WTC11 (cell line): ENCODE data around the gene PEX11B.

Source experiments
- CREB1 ChIP-seq: sonication (generic); formaldehyde crosslinking; IDR thresholded peaks from 2 replicates; pipeline ENCODE4 v1.8.0; 2023; ENCODE audit warnings: mild to moderate bottlenecking, missing genetic modification reagents
- NFE2L1 ChIP-seq: sonication (generic); formaldehyde crosslinking; IDR thresholded peaks from 2 replicates; pipeline ENCODE4 v1.8.1; 2023; ENCODE audit warnings: missing genetic modification reagents
- SMAD4 ChIP-seq: sonication (generic); formaldehyde crosslinking; IDR thresholded peaks from 2 replicates; pipeline ENCODE4 v1.8.0; 2022; ENCODE audit warnings: mild to moderate bottlenecking, missing genetic modification reagents
- SP1 ChIP-seq: sonication (generic); formaldehyde crosslinking; conservative IDR thresholded peaks from 2 replicates; pipeline ENCODE4 v1.8.1; 2022; ENCODE audit warnings: missing genetic modification reagents
- TCF7 ChIP-seq: sonication (generic); formaldehyde crosslinking; IDR thresholded peaks from 2 replicates; pipeline ENCODE4 v1.8.0; 2022; ENCODE audit warnings: mild to moderate bottlenecking, low read depth, missing genetic modification reagents, moderate library complexity
- TEAD4 ChIP-seq: sonication (generic); formaldehyde crosslinking; IDR thresholded peaks from 2 replicates; pipeline ENCODE4 v1.8.0; 2022; ENCODE audit warnings: mild to moderate bottlenecking, missing genetic modification reagents
- TP53 ChIP-seq: sonication (generic); formaldehyde crosslinking; IDR thresholded peaks from 2 replicates; pipeline ENCODE4 v1.8.1; 2023; ENCODE audit warnings: mild to moderate bottlenecking, missing genetic modification reagents
- ZBTB21 ChIP-seq: sonication (generic); formaldehyde crosslinking; IDR thresholded peaks from 2 replicates; pipeline ENCODE4 v1.8.1; 2023; ENCODE audit warnings: mild to moderate bottlenecking, missing genetic modification reagents, borderline replicate concordance
- ZNF416 ChIP-seq: fragments of 250-450 bp; sonication (Bioruptor Pico); IDR thresholded peaks from 2 replicates; pipeline ENCODE4 v1.9.0; 2021; ENCODE audit warnings: mild to moderate bottlenecking, inconsistent platforms
- TF ChIP-seq, protein P1 (sequence below): sonication (generic); formaldehyde crosslinking; IDR thresholded peaks from 2 replicates; pipeline ENCODE4 v1.8.1; 2023; ENCODE audit warnings: mild to moderate bottlenecking, missing genetic modification reagents, moderate library complexity
- TF ChIP-seq, protein P2 (sequence below): sonication (generic); formaldehyde crosslinking; IDR thresholded peaks from 2 replicates; pipeline ENCODE4 v1.8.1; 2022; ENCODE audit warnings: low read depth, mild to moderate bottlenecking, moderate library complexity, missing genetic modification reagents, borderline replicate concordance
- TF ChIP-seq, protein P3 (sequence below): fragments of 200-600 bp; IDR thresholded peaks from 2 replicates; pipeline ENCODE4 v1.8.0; 2022; ENCODE audit warnings: antibody characterized with exemption
- TF ChIP-seq, protein P4 (sequence below): sonication (generic); formaldehyde crosslinking; IDR thresholded peaks from 2 replicates; pipeline ENCODE4 v1.8.0; 2022; ENCODE audit warnings: mild to moderate bottlenecking, missing genetic modification reagents
- TF ChIP-seq, protein P5 (sequence below): sonication (generic); formaldehyde crosslinking; IDR thresholded peaks from 2 replicates; pipeline ENCODE4 v1.8.0; 2022; ENCODE audit warnings: mild to moderate bottlenecking, missing genetic modification reagents

DNA sequence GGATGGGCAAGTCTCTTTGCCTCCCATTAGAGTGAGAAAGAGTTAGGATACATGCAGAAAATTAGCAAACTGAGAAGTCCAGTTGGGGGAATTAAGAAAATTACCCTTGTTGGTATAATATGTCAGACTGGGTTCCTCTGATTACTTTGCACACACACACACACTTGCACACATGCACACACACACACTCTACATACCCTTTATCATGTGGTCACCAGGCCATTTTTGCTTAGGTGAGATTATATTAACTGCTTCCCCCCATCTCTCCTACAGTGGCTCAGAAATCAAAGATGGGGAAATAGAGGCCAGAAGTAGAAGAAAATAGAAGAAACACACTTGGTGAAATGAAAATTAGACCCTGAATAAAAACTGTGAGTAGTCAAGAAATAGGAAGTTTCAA lies 40.2 kb upstream of the PEX11B start:
- TF ChIP-seq ZBTB21 (CRISPR knock-in tag) (no peak), NFE2L1 (CRISPR knock-in tag) (no peak), TP53 (CRISPR knock-in tag) (no peak), SP1 (CRISPR knock-in tag) (no peak), TCF7 (no peak), CREB1 (no peak), TEAD4 (CRISPR knock-in tag) (no peak), SMAD4 (CRISPR knock-in tag) (no peak), ZNF416 (CRISPR knock-in tag) (no peak)
- TF ChIP-seq, protein P1, sequence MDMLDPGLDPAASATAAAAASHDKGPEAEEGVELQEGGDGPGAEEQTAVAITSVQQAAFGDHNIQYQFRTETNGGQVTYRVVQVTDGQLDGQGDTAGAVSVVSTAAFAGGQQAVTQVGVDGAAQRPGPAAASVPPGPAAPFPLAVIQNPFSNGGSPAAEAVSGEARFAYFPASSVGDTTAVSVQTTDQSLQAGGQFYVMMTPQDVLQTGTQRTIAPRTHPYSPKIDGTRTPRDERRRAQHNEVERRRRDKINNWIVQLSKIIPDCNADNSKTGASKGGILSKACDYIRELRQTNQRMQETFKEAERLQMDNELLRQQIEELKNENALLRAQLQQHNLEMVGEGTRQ (CRISPR knock-in tag): no peak
- TF ChIP-seq, protein P2, sequence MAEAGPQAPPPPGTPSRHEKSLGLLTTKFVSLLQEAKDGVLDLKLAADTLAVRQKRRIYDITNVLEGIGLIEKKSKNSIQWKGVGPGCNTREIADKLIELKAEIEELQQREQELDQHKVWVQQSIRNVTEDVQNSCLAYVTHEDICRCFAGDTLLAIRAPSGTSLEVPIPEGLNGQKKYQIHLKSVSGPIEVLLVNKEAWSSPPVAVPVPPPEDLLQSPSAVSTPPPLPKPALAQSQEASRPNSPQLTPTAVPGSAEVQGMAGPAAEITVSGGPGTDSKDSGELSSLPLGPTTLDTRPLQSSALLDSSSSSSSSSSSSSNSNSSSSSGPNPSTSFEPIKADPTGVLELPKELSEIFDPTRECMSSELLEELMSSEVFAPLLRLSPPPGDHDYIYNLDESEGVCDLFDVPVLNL (CRISPR knock-in tag): no peak
- TF ChIP-seq, protein P3, sequence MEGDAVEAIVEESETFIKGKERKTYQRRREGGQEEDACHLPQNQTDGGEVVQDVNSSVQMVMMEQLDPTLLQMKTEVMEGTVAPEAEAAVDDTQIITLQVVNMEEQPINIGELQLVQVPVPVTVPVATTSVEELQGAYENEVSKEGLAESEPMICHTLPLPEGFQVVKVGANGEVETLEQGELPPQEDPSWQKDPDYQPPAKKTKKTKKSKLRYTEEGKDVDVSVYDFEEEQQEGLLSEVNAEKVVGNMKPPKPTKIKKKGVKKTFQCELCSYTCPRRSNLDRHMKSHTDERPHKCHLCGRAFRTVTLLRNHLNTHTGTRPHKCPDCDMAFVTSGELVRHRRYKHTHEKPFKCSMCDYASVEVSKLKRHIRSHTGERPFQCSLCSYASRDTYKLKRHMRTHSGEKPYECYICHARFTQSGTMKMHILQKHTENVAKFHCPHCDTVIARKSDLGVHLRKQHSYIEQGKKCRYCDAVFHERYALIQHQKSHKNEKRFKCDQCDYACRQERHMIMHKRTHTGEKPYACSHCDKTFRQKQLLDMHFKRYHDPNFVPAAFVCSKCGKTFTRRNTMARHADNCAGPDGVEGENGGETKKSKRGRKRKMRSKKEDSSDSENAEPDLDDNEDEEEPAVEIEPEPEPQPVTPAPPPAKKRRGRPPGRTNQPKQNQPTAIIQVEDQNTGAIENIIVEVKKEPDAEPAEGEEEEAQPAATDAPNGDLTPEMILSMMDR: no peak
- TF ChIP-seq, protein P4, sequence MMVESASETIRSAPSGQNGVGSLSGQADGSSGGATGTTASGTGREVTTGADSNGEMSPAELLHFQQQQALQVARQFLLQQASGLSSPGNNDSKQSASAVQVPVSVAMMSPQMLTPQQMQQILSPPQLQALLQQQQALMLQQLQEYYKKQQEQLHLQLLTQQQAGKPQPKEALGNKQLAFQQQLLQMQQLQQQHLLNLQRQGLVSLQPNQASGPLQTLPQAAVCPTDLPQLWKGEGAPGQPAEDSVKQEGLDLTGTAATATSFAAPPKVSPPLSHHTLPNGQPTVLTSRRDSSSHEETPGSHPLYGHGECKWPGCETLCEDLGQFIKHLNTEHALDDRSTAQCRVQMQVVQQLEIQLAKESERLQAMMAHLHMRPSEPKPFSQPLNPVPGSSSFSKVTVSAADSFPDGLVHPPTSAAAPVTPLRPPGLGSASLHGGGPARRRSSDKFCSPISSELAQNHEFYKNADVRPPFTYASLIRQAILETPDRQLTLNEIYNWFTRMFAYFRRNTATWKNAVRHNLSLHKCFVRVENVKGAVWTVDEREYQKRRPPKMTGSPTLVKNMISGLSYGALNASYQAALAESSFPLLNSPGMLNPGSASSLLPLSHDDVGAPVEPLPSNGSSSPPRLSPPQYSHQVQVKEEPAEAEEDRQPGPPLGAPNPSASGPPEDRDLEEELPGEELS (CRISPR knock-in tag): no peak
- TF ChIP-seq, protein P5, sequence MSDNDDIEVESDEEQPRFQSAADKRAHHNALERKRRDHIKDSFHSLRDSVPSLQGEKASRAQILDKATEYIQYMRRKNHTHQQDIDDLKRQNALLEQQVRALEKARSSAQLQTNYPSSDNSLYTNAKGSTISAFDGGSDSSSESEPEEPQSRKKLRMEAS (CRISPR knock-in tag): no peak
